ENCODE data around the gene SEC61A1. TPM values are rescaled to one million over a fixed set of nuclear protein-coding genes. Genes with fewer than 3 reads are reported as not detected.

SEC61A1 gene
- total RNA-seq, 2 experiments from 2014 or later: 107 to 116 TPM

GRCh38 chr3:128072454-128073184, 20.4 kb downstream of the SEC61A1 start:
- CTCF ChIA-PET: interaction anchor here (1.9 kb wide), 1 partner anchor 61 kb away, joined by 6 read pairs; no protein-coding TSS in a partner anchor
- no peak overlapping the region for H3K27ac Mint-ChIP-seq
- TF ChIP-seq CTCF (IDR thresholded peaks at IDR 0.05): no peak
- intact Hi-C loops (cut with micrococcal nuclease): no loop called here
- H3K27me3 Mint-ChIP-seq: no peaks in the 10 kb centered on the region
- no peak for DNase-seq
- ATAC-seq: no peak
- POLR2A ChIA-PET: interaction anchor here (1.0 to 1.4 kb wide), 3 partner anchors 9 to 51 kb away, joined by 3 to 4 read pairs (median 3); partner anchors contain the start of gene RUVBL1
- peaks cover 15% of the 10 kb centered on the region for H3K4me1 Mint-ChIP-seq (ENCODE audit: low read depth)
- H3K4me3 Mint-ChIP-seq: no peak overlapping the region
- peaks cover 18% of the 10 kb centered on the region for H3K36me3 Mint-ChIP-seq (ENCODE audit: low read depth)
- no peaks in the 10 kb centered on the region for H3K9me3 Mint-ChIP-seq

- no peak for TF ChIP-seq CTCF (IDR thresholded peaks at IDR 0.05)
- intact Hi-C loops (cut with micrococcal nuclease): no loop called here
- ChIA-PET POLR2A (interaction anchor here (1.0 to 1.4 kb wide), 3 partner anchors 10 to 50 kb away, joined by 3 to 4 read pairs (median 3); partner anchors contain the start of gene RUVBL1), CTCF (interaction anchor here (1.9 kb wide), 1 partner anchor 60 kb away, joined by 6 read pairs; no protein-coding TSS in a partner anchor)
- Mint-ChIP-seq H3K4me3 (no peak overlapping the region), H3K36me3 (ENCODE audit: low read depth) (peaks cover 14% of the 10 kb centered on the region), H3K9me3 (no peaks in the 10 kb centered on the region), H3K4me1 (ENCODE audit: low read depth) (peaks cover 20% of the 10 kb centered on the region), H3K27ac (no peak overlapping the region), H3K27me3 (no peaks in the 10 kb centered on the region)
- DNase-seq: no peak
- ATAC-seq: no peak
Observed at GRCh38 chr3:128073185-128073725, 21.0 kb downstream of the SEC61A1 start.

- TF ChIP-seq CTCF (IDR thresholded peaks at IDR 0.05): no peak
- ATAC-seq (no peak), DNase-seq (no peak)
- Mint-ChIP-seq H3K4me1 (ENCODE audit: low read depth) (peaks cover 20% of the 10 kb centered on the region), H3K4me3 (no peak overlapping the region), H3K27ac (no peak overlapping the region), H3K36me3 (ENCODE audit: low read depth) (peaks cover 12% of the 10 kb centered on the region), H3K9me3 (no peaks in the 10 kb centered on the region), H3K27me3 (no peaks in the 10 kb centered on the region)
- intact Hi-C loops (cut with micrococcal nuclease): no loop called here
- CTCF ChIA-PET: interaction anchor here (1.9 kb wide), 1 partner anchor 60 kb away, joined by 6 read pairs; no protein-coding TSS in a partner anchor
- POLR2A ChIA-PET: interaction anchor here (1.0 to 1.4 kb wide), 3 partner anchors 10 to 50 kb away, joined by 3 to 4 read pairs (median 3); partner anchors contain the start of gene RUVBL1
Observed at GRCh38 chr3:128073807-128074206, 21.6 kb downstream of the SEC61A1 start.

GRCh38 chr3:128074851-128075521, 22.7 kb downstream of the SEC61A1 start:
- no peak for TF ChIP-seq CTCF (IDR thresholded peaks at IDR 0.05)
- H3K27me3 Mint-ChIP-seq: no peaks in the 10 kb centered on the region
- H3K9me3 Mint-ChIP-seq: no peaks in the 10 kb centered on the region
- CTCF ChIA-PET: interaction anchor here (0.7 to 2.1 kb wide), 5 partner anchors 12 to 59 kb away, joined by 3 to 9 read pairs (median 5); partner anchors contain the start of gene RUVBL1
- DNase-seq (no peak), ATAC-seq (no peak)
- intact Hi-C loops (cut with micrococcal nuclease): no loop called here
- no peak overlapping the region for H3K4me3 Mint-ChIP-seq
- H3K4me1 Mint-ChIP-seq (ENCODE audit: low read depth): peaks cover 20% of the 10 kb centered on the region
- POLR2A ChIA-PET: interaction anchor here (1.1 to 1.6 kb wide), 2 partner anchors 20 to 40 kb away, joined by 3 read pairs; no protein-coding TSS in a partner anchor
- no peak overlapping the region for H3K27ac Mint-ChIP-seq
- peaks cover 13% of the 10 kb centered on the region for H3K36me3 Mint-ChIP-seq (ENCODE audit: low read depth)
